DLD1 (cell line): ENCODE results near the gene APLF.
"Not testable (repeated sequence)": the region's sequence is repeated elsewhere in the genome, so short reads cannot be mapped to it uniquely, and the experiment has no call there.

Experiments
- in situ Hi-C: cut with HindIII; loops from 2 replicates; pipeline ENCODE4 v1.10.0; 2017; ENCODE audit warnings: low sequenced_read_pairs

Gene APLF

DNA sequence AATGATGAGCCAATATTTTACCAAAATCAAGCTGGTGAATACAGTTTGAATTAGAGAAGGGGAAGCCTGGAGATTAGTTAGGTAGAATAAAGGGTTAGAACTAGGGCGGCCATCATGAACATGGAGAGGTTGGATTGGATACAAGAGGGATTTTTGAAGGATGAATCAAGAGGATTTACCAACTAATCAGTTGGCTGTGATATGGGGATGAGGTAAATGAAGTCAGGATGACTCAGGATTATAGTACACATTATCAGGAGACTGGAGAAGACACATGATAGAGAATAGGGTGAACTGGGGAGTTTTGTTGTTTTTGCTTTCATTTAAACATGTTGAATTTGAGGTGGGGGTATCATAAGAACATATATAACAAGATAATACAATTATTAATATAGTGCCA lies 102.2 kb downstream of the APLF start:
- in situ Hi-C loops = no loop called here

DNA sequence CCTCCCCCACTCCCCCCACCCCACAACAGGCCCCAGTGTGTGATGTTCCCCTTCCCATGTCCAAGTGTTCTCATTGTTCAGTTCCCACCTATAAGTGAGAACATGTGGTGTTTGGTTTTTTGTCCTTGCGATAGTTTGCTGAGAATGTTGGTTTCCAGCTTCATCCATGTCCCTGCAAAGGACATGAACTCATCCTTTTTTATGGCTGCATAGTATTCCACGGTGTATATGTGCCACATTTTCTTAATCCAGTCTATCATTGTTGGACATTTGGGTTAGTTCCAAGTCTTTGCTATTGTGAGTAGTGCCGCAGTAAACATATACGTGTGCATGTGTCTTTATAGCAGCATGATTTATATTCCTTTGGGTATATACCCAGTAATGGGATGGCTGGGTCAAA lies 103.0 kb downstream of the APLF start:
- in situ Hi-C loops = not testable (repeated sequence)

DNA sequence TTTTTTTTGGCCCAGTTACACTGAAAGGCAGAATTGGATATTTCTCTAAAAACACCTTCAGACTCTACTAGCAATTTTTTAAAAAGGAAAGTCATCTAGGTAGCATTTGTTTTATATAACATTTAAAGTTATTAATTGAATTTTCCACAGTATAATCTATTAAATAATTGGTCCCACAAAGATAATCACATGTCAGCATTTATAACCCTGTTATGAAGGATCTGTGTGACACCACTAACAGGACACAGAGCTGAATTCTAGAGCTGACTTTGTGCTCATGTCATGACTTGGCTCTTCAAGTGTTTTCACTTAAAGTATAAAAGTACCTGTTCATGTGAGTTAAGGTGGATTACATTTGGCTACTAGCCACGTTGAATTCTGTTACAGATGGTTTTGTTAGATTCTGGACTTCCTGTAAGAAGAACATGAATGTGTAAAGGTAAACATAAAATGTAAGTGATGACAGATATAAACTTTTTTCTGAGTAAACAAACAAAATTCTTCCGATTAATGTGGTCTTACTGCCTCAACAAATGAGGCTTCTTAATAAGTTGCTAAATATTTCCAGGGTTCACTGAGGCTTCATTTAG lies 106.9 kb downstream of the APLF start:
- in situ Hi-C loops = no loop called here

DNA sequence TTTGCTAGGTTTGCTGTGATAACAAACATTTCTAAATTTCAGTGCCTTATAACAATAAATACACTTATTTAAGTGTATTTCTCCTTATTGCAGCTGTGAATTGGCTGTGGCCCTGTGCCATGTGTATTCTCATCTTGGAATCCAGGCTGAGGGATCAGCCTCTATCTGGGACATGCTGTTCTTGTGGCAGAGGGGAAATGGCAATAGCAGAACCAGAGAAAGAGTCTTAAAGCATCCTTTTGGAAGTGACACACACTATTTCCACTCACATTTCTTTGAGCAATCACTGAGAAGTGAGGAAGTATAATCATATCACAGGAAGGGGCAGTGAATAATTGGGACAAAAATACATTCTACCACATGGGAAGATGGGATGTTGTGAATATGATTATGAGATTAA lies 109.8 kb downstream of the APLF start:
- in situ Hi-C loops = no loop called here

DNA sequence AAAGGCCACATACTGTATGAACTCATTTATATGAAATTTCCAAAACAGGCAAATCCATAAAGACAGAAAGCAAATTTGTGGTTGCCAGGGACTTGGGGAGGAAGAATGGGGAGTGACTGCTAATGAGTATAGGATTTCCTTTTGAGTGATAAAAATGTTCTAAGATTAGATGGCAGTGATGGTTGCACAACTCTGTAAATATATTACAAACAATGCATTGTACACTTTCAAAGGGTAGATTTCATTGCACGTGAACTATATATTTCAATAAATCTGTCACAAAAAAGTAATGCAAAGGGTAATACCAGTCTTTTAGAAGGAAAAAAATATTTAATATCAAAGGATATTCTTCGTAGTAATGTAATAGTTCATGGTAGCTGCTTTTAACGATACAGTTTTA lies 112.3 kb downstream of the APLF start:
- in situ Hi-C loops = no loop called here

DNA sequence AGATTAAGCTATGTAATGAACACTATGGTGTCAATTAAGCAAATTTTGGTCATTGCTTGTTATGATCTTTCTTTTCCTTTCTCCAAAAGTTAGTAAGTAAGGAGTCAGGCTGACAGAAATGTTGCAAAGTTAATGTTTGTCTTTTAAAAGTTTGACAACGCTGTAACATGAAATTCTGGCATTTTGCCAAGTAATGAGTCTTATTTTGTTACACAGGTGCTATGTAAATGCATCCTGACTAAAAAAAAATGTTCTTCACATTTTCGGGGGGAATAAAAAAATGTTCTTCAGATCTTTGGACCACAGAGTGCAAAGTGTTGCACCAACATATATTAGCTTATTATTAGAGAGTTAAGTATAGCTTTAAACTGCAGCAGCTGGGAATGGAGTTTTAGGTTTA lies 121.2 kb downstream of the APLF start:
- in situ Hi-C loops = no loop called here

DNA sequence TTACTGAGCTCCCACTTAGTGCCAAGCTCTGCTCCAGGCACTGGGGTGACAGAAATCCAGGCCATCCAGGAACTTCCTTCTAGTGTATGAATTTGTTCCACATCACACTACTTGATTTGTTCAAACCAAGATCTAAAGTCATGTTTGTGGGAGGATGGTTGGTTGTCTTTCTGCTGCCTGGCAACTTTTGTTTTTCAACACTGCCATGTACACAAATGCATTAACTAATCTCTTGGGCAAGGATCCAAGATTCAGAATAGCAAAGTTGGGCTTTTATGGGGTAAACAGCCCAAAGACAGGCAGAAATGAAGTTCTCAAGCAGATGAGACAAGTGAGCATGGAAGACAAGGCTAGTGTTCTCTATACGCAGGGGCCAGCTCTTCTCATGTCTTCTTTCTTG lies 122.6 kb downstream of the APLF start:
- in situ Hi-C loops = no loop called here

DNA sequence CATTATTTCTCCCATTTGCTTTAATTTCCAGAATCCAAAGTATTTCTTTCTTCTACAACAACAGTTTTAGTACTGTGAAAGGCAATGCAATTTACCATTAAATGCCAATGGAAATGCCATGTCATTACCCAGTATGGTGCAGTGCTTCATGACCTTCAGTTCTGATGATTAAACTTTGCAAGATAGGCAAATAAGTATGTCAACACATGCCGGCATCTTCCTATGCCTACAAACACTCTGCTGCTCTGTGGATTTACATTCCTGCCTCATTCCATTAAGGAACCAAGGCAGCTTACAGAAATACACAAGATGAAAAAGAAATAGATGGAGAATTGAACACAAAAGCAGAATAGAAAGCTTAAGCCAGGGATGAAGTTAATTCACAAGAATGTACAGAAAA lies 123.3 kb downstream of the APLF start:
- in situ Hi-C loops = no loop called here

DNA sequence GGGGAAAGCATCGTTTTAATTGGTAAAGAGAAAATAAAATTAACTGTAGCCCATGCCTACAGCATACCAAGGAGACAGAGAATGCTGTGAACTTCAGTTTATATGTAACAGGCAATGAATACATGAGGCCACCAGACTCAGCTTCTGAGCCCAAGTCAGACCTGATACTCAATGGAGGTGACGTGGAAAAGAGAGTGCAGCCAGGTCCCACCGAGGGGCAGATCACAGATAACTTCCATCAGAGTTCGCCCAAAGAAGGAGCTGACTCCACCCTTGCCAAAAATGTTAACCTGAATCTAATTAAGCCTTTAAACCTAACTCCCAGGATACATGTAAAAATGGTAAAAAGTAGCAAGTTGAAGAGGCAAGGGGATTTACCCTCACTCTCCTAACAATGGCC lies 123.8 kb downstream of the APLF start:
- in situ Hi-C loops = no loop called here

DNA sequence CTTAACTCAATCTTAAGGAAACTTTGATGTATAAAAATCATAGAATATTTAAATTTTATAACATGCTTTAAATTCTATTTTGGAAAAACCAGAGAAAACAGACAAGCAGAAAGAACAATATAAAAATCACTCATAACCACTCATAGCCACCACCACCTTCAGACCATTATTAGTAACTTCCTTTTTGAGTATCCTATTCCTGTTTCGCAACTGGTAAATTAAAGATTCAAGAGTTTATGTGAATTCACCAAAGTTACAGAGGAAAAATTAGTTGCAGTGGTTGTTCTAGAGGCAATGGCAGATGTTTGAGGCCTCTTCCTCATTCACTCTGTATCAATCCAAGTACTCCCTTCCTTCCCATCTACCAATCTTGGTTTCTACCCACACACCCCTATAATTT lies 126.7 kb downstream of the APLF start:
- in situ Hi-C loops = no loop called here

DNA sequence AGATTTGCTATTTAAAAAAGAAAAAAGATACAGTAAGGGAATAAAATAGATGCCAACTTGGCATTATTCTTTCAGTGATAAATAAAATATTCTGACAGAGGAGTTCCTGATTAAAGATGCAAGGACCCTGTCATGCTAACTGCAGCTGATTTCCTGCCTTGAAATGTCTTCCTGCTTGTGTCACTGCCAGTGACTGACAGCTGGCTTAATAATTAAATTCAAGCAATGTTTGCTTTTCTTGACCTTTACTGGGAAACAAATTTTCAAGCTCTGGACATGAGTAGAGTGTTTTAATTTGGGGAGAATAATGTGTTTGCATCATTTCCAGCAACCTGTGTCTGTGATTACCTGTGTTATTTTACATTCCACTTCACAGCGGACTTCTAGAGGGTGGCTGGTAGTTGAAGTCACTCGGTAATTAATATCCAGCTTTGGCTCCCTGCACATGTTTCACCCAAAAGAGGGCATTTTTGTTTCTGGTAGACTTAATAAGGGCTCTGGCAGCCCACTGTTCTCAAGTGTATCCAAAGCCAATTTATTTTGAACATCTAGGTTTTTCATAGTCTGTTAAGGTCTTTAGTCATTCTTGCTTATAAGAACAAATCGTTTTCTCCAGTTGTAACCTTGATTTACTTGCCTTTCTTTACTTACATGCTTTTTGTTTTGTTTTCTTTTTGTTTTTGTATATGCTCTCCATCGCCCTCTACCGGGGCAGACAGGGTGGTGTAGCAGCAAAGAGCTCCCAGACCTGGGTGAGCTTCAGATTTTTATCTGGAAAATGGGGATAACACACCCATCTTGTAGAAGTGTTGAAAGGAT lies 127.5 kb downstream of the APLF start:
- in situ Hi-C loops = no loop called here

DNA sequence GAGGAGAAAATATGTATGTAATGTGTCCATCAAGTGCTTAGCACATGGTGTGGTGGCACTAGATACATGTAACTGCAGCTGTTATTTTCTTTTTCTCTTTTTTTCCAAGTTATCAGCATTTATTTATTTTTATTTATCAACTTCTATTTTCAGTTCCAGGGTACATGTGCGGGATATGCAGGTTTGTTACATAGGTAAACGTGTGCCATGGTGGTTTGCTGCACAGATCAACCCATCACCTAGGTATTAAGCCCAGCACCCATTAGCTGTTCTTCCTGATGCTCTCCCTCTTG lies 128.1 kb downstream of the APLF start:
- in situ Hi-C loops = not testable (repeated sequence)

DNA sequence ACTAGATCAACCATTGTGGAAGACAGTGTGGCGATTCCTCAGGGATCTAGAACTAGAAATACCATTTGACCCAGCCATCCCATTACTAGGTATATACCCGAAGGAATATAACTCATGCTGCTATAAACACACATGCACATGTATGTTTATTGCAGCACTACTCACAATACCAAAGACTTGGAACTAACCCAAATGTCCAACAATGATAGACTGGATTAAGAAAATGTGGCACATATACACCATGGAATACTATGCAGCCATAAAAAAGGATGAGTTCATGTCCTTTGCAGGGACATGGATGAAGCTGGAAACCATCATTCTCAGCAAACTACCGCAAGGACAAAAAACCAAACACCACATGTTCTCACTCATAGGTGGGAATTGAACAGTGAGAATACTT lies 133.1 kb downstream of the APLF start:
- in situ Hi-C loops = not testable (repeated sequence)

DNA sequence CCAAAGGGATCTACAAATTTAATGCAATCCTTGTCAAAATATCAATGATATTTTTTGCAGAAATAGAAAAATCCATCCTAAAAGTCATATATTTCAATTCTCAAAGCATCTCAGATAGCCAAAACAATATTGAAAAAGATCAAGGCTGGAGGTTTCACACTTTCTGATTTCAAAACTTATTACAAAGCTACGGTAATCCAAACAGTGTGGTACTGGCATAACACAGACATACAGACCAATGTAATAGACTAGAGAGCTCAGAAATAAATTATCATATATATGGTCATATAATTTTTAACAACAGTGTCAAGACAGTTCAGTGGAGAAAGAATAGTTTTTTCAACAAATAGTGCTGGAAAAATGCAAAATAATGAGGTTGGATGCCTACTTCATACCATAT lies 135.7 kb downstream of the APLF start:
- in situ Hi-C loops = no loop called here

DNA sequence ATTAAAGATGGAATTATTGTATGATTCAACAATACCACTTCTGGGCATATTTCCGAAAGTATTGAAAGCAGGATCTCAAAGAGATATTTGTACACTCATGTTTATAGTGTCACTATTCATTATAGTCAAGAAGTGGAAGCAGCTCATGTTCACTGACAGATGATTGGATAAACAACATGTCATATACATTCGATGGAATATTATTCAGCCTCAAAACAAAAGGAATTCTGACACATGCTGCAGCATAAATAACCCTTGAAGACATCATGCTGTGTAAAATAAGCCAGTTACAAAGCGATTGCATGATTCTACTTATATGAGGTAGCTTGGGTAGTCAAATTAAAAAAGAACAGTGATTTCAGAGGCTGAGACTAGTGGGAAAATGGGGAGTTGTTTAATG lies 136.7 kb downstream of the APLF start:
- in situ Hi-C loops = no loop called here

DNA sequence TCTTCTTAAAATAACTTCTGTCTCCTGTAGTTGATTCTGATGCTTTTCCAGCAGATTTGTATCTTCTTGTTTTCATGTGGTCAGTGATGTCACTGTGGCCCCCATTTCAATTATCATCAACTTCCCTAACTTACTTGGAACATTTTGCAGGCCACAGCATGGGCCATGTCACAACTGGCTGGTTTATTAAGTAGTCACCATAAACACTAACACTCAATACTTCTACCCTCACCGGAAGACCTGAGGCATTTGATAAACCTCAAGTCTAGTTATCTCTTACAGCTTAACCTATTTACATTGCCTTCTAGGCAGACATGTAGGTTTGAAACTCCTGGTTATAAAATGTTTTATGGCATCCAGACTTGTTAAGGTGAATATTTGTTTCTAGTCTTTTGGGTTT lies 138.6 kb downstream of the APLF start:
- in situ Hi-C loops = no loop called here

DNA sequence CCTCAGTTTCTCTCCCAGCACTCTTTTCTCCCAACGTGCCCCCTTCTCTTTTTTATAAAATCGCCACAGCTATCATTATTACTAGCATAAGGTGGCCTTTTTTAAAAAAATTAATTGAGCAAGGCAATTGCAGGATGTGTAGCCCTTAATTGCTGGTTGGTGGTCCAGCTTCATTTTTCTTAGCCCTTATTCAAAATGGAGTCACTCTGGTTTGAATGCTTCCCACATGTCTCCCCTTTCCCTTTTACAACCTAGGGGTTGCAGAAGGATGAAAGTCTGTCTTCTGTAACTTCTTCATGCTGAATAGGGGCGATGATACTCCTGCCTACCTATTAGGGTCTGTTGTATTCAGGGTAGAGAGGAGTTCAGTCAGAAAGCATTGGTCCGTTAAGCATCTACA lies 139.4 kb downstream of the APLF start:
- in situ Hi-C loops = no loop called here

DNA sequence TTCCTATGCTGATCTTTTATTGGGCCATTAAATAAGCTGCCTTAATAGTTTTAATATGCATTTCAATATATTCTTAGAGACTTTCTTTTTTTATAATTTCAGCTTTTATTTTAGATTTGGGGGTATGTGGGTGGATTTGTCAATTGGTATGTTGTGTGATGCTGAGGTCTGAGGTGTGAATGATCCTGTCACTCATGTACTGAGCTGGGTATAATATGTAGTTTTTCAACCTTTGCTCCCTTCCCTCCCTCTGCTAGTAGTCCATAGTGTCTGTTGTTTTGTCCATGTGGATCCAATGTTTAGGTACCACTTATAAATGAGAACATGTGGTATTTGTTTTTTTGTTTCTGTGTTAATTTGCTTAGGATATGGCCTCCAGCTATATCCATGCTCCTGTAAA lies 140.5 kb downstream of the APLF start:
- in situ Hi-C loops = no loop called here

DNA sequence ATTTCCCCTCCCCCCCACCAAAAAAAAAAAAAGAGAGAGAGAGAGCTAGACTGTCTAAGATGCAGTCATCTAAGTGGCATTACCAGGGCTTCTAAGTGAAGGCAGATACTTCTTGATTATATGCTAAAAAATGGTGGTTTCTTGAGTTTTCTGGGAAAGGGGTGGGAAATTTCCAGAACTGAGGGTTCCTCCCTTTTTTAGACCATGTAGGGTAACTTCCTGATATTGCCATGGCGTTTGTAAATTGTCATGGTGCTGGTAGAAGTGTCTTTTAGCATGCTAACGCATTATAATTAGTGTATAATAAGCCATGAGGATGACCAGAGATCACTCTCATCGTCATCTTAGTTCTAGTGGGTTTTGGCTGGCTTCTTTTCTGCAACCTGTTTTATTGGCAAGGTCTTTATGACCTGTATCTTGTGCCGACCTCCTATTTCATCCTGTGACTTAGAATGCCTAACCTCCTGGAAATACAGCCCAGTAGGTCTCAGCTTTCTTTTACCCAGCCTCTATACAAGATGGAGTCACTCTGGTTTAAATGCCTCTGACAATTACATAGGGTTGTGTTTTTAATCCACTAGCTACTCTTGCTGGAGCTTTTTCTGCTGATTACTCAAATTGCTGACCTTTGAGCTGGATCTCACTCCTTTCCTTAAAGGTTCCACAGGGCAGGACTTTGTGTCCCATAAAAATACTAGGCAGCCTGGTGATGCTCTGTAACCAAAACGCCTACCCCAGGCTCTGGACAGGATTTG lies 145.6 kb downstream of the APLF start:
- in situ Hi-C loops = no loop called here

DNA sequence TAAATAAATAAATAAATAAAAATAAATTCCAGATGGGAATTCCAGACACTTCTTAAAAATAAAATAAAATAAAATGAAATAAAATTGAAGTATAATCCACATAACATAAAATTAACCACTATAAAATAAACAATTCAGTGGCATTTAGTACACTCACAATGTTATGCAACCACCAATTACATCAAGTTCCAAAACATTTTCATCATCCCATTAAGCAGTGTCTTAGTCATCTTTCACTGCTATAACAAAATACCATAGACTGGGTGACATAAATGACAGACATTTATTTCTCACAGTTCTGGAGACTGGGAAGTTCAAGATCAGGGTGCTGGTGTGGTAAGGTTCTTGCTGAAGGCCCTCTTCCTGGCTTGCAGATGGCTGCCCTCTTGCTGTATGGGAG lies 153.4 kb downstream of the APLF start:
- in situ Hi-C loops = no loop called here

DNA sequence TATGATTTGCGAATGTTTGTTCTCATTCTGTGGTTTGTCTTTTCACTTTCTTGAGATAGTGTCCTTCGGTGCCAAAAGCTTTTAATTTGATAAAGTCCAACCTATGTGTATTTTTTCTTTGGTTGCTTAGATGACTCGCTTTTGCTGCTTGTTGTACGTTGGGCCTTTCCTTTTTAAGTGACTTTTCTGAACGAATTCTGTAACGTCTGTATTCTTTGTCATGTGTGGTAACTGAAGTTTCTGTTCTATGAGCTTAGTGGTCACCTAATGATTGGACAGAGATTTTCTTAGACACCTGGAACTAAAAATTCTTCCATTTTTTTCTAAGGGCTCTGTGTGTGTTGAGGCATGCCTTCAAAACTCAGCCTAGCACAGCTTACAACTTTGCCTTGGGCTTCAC lies 156.4 kb downstream of the APLF start:
- in situ Hi-C loops = no loop called here

DNA sequence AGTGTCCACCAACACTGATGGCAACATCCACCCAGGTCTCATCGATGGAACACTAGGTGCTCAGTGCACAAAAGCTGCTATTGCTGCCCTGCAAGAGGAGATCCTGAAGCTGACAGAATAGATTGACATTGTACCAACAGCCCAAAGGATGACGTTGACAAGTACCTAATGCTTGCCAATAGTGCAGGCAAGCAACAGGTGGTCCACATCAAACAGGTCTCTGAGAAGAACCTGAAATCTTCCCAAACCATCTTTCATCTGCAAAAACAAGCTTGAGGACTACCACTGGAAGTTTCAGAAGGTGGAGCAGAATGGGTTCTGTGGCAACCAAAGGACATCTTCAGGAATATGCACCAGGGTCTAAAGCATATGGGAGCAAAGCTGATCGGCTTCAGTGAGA lies 160.2 kb downstream of the APLF start:
- in situ Hi-C loops = no loop called here
